Testis (tissue), 3 donors: ENCODE data around the gene DHCR7. TPM values are rescaled to one million over a fixed set of nuclear protein-coding genes. Genes with fewer than 3 reads are reported as not detected.

Source experiments
- DNase-seq: peaks from one replicate; pipeline ENCODE4 v3.0.0-alpha.2; 2019
- H3K27ac ChIP-seq, 2 donors: fragments of 200-600 bp; sonication (generic); one replicate each; pipeline ENCODE4 v1.5.1; 2019
- H3K27me3 ChIP-seq: fragments of 200-600 bp; sonication (generic); one replicate; pipeline ENCODE4 v1.5.1; 2019
- H3K36me3 ChIP-seq: fragments of 200-600 bp; sonication (generic); one replicate; pipeline ENCODE4 v1.5.1; 2017; ENCODE audit warnings: low read depth; ENCODE audit errors: missing control alignments
- H3K4me1 ChIP-seq: fragments of 200-600 bp; sonication (generic); one replicate; pipeline ENCODE4 v1.5.1; 2019
- H3K4me3 ChIP-seq, 2 donors: fragments of 200-600 bp; sonication (generic); one replicate each; pipeline ENCODE4 v1.5.1; 2017 to 2019
- H3K9me3 ChIP-seq: fragments of 200-600 bp; sonication (generic); one replicate; pipeline ENCODE4 v1.5.1; 2017
- CTCF ChIP-seq, 3 experiments: fragments of 450-650 bp in 2 of 3; fragments of 200-600 bp in 1 of 3; sonication (generic) in 1 of 3; IDR thresholded peaks; one replicate each; pipeline ENCODE4 v1.5.1; 2016 to 2019; ENCODE audit warnings: antibody characterized with exemption in 3 of 3, mild to moderate bottlenecking in 2 of 3, moderate library complexity in 1 of 3
- POLR2A ChIP-seq: fragments of 450-650 bp; IDR thresholded peaks from one replicate; pipeline ENCODE4 v1.6.1; 2017; ENCODE audit warnings: antibody characterized with exemption, mild to moderate bottlenecking, moderate library complexity
- WGBS, 2 donors: methylation state at CpG; one replicate each; pipeline ENCODE4 v1.1.5; 2018; 5-methylcytosine and 5-hydroxymethylcytosine counted together
- intact Hi-C: fragments of 100-400 bp; cut with DNase I; formaldehyde crosslinking; loops from one replicate; pipeline ENCODE4 v1.15.1; 2023; ENCODE audit warnings: low total_unique reads
- polyA plus RNA-seq: library from polyadenylated mRNA; stranded (reverse); fragments of 350-450 nt; fragmentation: Illumina TruSeq; extraction: RNeasy Lipid Tissue Mini Kit (QIAGEN cat#74804); gene quantifications from one replicate; pipeline ENCODE4 v1.2.3, GENCODE V29; 2014; ENCODE audit warnings: low read depth, low replicate concordance; ENCODE audit not compliant: insufficient read depth
- total RNA-seq, 2 donors: library from RNA; depleted of rRNA; stranded (reverse); fragments of >200 nt; gene quantifications; one replicate each; pipeline ENCODE4 v1.2.3, GENCODE V29; 2016

The DHCR7 gene
- total and polyA plus RNA-seq, 3 donors from 2014 or later: 54.2 to 101 (median 65.3) TPM

- TF ChIP-seq CTCF (IDR thresholded peaks at IDR 0.05) (no peak), POLR2A (no peak)
- intact Hi-C loops: no loop called here
- no peaks in the 10 kb centered on the region for H3K27me3 ChIP-seq
- H3K9me3 ChIP-seq: no peaks in the 10 kb centered on the region
- H3K4me3 ChIP-seq: no peak overlapping the region
- no peak for DNase-seq
- no peak overlapping the region for H3K27ac ChIP-seq
- 98 to 100% methylated on average over 1 to 33 of the region's 33 CpGs for whole genome bisulfite sequencing, 2 donors
- no peaks in the 10 kb centered on the region for H3K4me1 ChIP-seq
- H3K36me3 ChIP-seq: no peaks in the 10 kb centered on the region
Measured at GRCh38 chr11:71472941-71473792, 25.0 kb upstream of the DHCR7 start.

- no peaks in the 10 kb centered on the region for H3K36me3 ChIP-seq
- no peak for DNase-seq
Measured at GRCh38 chr11:71472357-71472885, 24.2 kb upstream of the DHCR7 start.

DNA sequence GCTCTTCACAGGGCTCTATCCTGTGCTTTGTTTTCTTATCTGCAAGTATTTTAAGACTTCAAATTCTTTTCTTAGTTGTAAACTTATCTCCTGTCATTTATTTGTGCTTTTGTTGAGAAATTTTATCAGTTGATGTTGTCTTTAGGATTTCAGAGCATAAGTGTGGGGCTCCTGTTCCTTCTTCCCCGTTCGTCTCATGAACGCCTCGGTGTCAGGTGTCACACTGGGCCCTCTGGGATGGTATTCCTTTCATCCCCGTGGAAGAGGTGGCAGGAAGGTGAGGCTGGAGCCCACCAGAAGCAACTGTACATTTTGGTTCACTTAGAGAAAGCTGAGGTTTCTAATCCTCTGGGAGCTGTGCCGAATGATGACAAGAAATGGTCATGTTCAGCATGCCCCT, 22.8 kb upstream of the DHCR7 start:
- intact Hi-C loops: no loop called here
- Histone ChIP-seq H3K4me1 (no peaks in the 10 kb centered on the region), H3K27ac (no peak overlapping the region), H3K36me3 (no peaks in the 10 kb centered on the region), H3K27me3 (no peaks in the 10 kb centered on the region), H3K9me3 (no peaks in the 10 kb centered on the region), H3K4me3 (no peak overlapping the region)
- no peak for TF ChIP-seq CTCF (IDR thresholded peaks at IDR 0.05)
- TF ChIP-seq POLR2A: no peak
- no peak for DNase-seq
- 82 to 92% methylated on average over 6 of the region's 6 CpGs for WGBS, 2 donors

More at GRCh38 chr11:71472357-71472885, 24.2 kb upstream of the DHCR7 start:
- Histone ChIP-seq H3K27me3 (no peaks in the 10 kb centered on the region), H3K4me3 (no peak overlapping the region), H3K4me1 (no peaks in the 10 kb centered on the region), H3K9me3 (no peaks in the 10 kb centered on the region), H3K27ac (no peak overlapping the region)
- intact Hi-C loops: no loop called here
- TF ChIP-seq CTCF (IDR thresholded peaks at IDR 0.05) (no peak), POLR2A (no peak)
- WGBS, 2 donors: 83 to 100% methylated on average over 3 to 10 of the region's 10 CpGs

DNA sequence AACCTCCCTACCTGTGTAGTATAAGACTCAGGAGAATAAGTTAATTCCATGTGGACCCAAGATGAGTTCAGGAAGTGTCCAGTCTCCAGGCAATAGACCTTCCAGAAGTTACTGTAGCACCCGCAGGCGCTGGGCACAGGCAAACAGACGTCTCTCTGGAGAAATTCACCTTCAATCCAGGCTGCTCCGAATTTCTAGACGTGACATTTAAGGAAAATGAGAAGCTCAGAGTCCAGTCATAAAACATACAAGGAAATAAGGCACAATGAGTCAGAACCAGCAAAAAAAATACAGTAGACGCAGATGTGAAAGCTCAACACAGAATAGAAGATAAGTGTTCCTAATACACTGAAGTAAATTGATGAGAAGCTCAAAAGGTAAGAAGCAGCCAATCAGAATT, 19.0 kb upstream of the DHCR7 start:
- Histone ChIP-seq H3K27me3 (no peaks in the 10 kb centered on the region), H3K9me3 (no peaks in the 10 kb centered on the region), H3K4me1 (no peaks in the 10 kb centered on the region), H3K36me3 (no peaks in the 10 kb centered on the region), H3K4me3 (no peak overlapping the region), H3K27ac (no peak overlapping the region)
- 89 to 96% methylated on average over 6 of the region's 6 CpGs for WGBS, 2 donors
- intact Hi-C loops: no loop called here
- no peak for TF ChIP-seq POLR2A
- no peak for TF ChIP-seq CTCF (IDR thresholded peaks at IDR 0.05)
- no peak for DNase-seq
